Fibroblast of lung (primary cell): ENCODE results near the gene ABCA9. TPM values are rescaled to one million over a fixed set of nuclear protein-coding genes. Genes with fewer than 3 reads are reported as not detected.
A peak's percentile ranks its signal among the peaks of the same experiment; 100 is the strongest.

Source experiments
- DNase-seq, 2 donors: peaks; one replicate each; pipeline versions ENCODE4 v3.0.0 to v3.0.0-alpha.2; 2010; ENCODE audit warnings: low read depth in 2 of 2
- H2AFZ ChIP-seq: 2 replicates; pipeline ENCODE4 v1.5.1; 2012; ENCODE audit warnings: low read length, control low read depth, inconsistent platforms
- H3K27ac ChIP-seq: 2 replicates; pipeline ENCODE4 v1.5.1; 2011; ENCODE audit warnings: low read length, control low read depth; ENCODE audit not compliant: insufficient read depth
- H3K27me3 ChIP-seq: 2 replicates; pipeline ENCODE4 v1.5.1; 2011; ENCODE audit warnings: mild to moderate bottlenecking, low read length; ENCODE audit not compliant: control insufficient read depth, insufficient read depth
- H3K36me3 ChIP-seq: 2 replicates; pipeline ENCODE4 v1.5.1; 2011; ENCODE audit warnings: low read length; ENCODE audit not compliant: control insufficient read depth, insufficient read depth
- H3K4me1 ChIP-seq: 2 replicates; pipeline ENCODE4 v1.5.1; 2011; ENCODE audit warnings: low read length; ENCODE audit not compliant: control insufficient read depth, insufficient read depth; ENCODE audit errors: extremely low read depth
- H3K4me2 ChIP-seq: 2 replicates; pipeline ENCODE4 v1.5.1; 2011; ENCODE audit warnings: low read length, control low read depth; ENCODE audit not compliant: insufficient read depth; ENCODE audit errors: extremely low read depth
- H3K4me3 ChIP-seq, 4 experiments: fragments of 200-600 bp in 1 of 4; sonication (generic) in 1 of 4; replicated peaks in 1 of 4; 2 replicates each; pipeline ENCODE4 v1.5.1; 2011 to 2016; ENCODE audit warnings: low read length in 4 of 4, low read depth in 3 of 4, mild to moderate bottlenecking in 3 of 4, control low read depth in 2 of 4, inconsistent platforms in 1 of 4, mixed read lengths in 1 of 4; ENCODE audit not compliant: insufficient read depth in 1 of 4; ENCODE audit errors: control extremely low read depth in 1 of 4
- H3K79me2 ChIP-seq: 2 replicates; pipeline ENCODE4 v1.5.1; 2012; ENCODE audit warnings: mild to moderate bottlenecking, low read length, inconsistent platforms; ENCODE audit not compliant: control insufficient read depth, insufficient read depth
- H3K9ac ChIP-seq: 2 replicates; pipeline ENCODE4 v1.5.1; 2011; ENCODE audit warnings: mild to moderate bottlenecking, low read length, control low read depth; ENCODE audit not compliant: insufficient read depth
- H3K9me3 ChIP-seq: 2 replicates; pipeline ENCODE4 v1.5.1; 2012; ENCODE audit warnings: low read depth, low read length; ENCODE audit not compliant: control insufficient read depth, insufficient read depth
- H4K20me1 ChIP-seq: 2 replicates; pipeline ENCODE4 v1.5.1; 2011; ENCODE audit warnings: low read length; ENCODE audit not compliant: control insufficient read depth, insufficient read depth; ENCODE audit errors: extremely low read depth
- EZH2 ChIP-seq: IDR thresholded peaks from 2 replicates; pipeline ENCODE4 v1.5.1; 2012; ENCODE audit warnings: low read length, control low read depth, mild to moderate bottlenecking; ENCODE audit errors: missing control alignments
- polyA plus RNA-seq, 2 donors: library from polyadenylated mRNA; depleted of rRNA in 1 of 2; stranded (reverse) in 1 of 2; unstranded in 1 of 2; fragments of >200 nt; gene quantifications; 2 replicates each; pipeline ENCODE4 v1.2.1, GENCODE V29; 2011 to 2012; ENCODE audit warnings: missing spikeins in 1 of 2
- total RNA-seq: library from RNA; depleted of rRNA; stranded (reverse); fragments of >200 nt; gene quantifications from 2 replicates; pipeline ENCODE4 v1.2.1, GENCODE V29; 2014
- TF ChIP-seq, protein P1 (sequence below), 2 donors: IDR thresholded peaks in 1 of 2; conservative IDR thresholded peaks in 1 of 2; 1 replicate in 1 of 2; 2 replicates in 1 of 2; pipeline ENCODE4 v1.5.1; 2011 to 2012; ENCODE audit warnings: low read length in 2 of 2, control low read depth in 1 of 2, inconsistent platforms in 1 of 2, low read depth in 1 of 2, mild to moderate bottlenecking in 1 of 2

The ABCA9 gene
- total and polyA plus RNA-seq, 2 donors (not counting 1 experiment from before 2014, with no cell fraction given), result 1.6 to 3.1 TPM

DNA sequence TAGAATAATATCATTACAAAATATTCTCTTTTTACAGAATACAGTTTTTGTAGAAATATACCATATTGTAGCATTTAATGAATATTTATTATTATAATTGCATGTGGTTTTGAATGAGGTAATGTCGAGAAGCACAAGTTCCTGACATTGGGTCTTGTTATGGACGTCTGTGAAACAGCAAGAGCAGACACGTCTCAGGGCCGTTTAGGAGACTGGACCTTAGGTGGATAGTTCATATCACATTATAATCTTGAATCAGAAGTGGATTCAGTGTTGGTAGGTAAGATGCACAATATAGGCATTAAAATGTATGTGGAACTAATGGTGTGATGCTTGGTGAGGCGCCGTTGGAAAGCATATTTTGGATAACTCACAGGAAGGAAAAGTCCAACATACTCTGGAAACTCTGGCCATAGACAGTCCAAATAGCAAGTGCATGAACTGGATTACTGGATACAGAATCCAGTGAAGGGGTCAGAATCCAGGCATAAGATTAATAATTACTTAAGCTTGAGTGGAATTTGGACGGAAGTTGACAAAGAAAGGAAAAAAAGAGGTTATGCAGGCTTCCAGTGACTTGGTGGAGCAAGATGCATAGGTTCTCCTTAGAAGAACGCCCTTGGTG is 122.7 kb downstream of the ABCA9 start:
- TF ChIP-seq, protein P1, sequence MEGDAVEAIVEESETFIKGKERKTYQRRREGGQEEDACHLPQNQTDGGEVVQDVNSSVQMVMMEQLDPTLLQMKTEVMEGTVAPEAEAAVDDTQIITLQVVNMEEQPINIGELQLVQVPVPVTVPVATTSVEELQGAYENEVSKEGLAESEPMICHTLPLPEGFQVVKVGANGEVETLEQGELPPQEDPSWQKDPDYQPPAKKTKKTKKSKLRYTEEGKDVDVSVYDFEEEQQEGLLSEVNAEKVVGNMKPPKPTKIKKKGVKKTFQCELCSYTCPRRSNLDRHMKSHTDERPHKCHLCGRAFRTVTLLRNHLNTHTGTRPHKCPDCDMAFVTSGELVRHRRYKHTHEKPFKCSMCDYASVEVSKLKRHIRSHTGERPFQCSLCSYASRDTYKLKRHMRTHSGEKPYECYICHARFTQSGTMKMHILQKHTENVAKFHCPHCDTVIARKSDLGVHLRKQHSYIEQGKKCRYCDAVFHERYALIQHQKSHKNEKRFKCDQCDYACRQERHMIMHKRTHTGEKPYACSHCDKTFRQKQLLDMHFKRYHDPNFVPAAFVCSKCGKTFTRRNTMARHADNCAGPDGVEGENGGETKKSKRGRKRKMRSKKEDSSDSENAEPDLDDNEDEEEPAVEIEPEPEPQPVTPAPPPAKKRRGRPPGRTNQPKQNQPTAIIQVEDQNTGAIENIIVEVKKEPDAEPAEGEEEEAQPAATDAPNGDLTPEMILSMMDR (conservative IDR thresholded peaks at IDR 0.05 in 1 of 2, IDR thresholded peaks at IDR 0.05 in 1 of 2; ENCODE audit: low read depth in 1 of 2, low read length in 2 of 2), result no peak
- TF ChIP-seq EZH2, result no peak
- Histone ChIP-seq H3K4me3 (no peak overlapping the region), H3K9me3 (no peaks in the 10 kb centered on the region), H3K79me2 (no peaks in the 10 kb centered on the region), H4K20me1 (no peaks in the 10 kb centered on the region), H3K4me1 (no peaks in the 10 kb centered on the region), H3K27me3 (no peaks in the 10 kb centered on the region), H3K36me3 (no peaks in the 10 kb centered on the region), H3K4me2 (no peak overlapping the region), H3K9ac (no peak overlapping the region), H3K27ac (no peak overlapping the region), H2AFZ (no peak overlapping the region)
- DNase-seq, result no peak

DNA sequence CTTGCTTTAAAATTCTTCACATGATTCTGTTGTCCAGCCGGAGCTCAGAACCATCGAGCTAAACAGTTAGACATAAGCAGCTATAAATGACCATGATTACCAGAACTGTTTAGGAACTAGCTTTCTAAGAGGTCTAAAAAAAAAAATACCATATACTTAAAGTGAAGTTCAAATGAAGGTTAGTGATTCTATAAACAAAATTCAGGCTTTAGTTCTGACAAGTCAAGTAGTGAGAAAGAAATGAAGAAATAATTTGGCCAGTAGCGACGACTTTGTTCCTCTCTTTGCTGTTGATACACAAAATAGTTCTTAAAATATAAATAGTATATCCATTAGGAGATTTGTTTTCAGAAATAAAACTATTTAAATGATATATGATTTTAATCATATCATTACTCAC is 133.2 kb downstream of the ABCA9 start:
- Histone ChIP-seq H2AFZ (no peak overlapping the region), H4K20me1 (no peaks in the 10 kb centered on the region), H3K36me3 (no peaks in the 10 kb centered on the region), H3K27ac (no peak overlapping the region), H3K9me3 (no peaks in the 10 kb centered on the region), H3K9ac (no peak overlapping the region), H3K4me1 (no peaks in the 10 kb centered on the region), H3K27me3 (no peaks in the 10 kb centered on the region), H3K4me2 (no peak overlapping the region), H3K79me2 (no peaks in the 10 kb centered on the region), H3K4me3 (no peak overlapping the region)
- DNase-seq, result peak in 1 of 2 donors; percentile 33
- TF ChIP-seq, protein P1 (conservative IDR thresholded peaks at IDR 0.05 in 1 of 2, IDR thresholded peaks at IDR 0.05 in 1 of 2; ENCODE audit: low read depth in 1 of 2, low read length in 2 of 2), result no peak
- TF ChIP-seq EZH2, result no peak

DNA sequence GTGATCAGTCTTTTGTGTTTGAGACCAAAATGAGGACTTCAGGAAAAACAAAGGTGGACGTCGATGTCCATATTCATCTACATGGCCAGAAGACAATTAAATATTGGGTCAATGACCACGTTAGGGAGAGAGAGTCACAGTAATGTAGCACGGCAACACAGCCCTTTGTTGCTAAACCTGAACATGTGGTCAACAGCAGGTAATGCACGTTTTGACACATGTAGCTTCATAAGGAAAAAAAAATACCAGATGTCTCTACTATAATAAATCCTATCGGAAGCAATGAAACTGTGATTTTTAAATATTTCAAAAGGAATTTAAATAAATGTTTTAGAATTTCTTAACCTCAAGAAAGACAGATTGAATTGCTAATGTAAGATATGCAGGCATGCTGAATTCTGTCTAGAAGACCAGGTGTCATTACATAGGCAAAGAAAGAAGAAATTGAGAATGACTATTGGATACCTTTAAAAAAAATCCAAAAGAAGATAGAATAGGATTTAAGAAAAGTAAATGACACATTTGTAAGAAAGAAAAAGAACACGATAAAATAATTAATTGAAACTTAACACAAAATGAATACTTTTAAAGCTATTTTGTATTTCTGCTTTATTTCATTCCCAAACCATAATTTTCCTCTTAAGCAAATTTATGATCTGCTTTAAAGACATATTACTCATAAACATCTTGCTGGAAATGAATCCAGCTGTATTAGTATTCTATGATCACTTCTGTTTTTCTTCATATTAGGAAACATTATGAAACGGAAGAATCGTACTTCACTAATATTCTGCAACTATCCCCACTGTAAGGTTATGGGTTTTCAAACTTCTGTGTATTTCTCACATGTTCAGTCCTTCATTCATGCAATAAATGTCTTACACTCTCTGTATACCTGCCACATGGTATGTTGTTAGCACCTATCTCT is 135.7 kb downstream of the ABCA9 start:
- no peak overlapping the region for H3K4me2 ChIP-seq
- no peak for DNase-seq
- H3K4me3 ChIP-seq, result no peak overlapping the region
- no peak overlapping the region for H3K27ac ChIP-seq
- H3K79me2 ChIP-seq, result no peaks in the 10 kb centered on the region
- no peaks in the 10 kb centered on the region for H3K27me3 ChIP-seq
- no peaks in the 10 kb centered on the region for H3K36me3 ChIP-seq
- no peaks in the 10 kb centered on the region for H4K20me1 ChIP-seq
- TF ChIP-seq, protein P1 (conservative IDR thresholded peaks at IDR 0.05 in 1 of 2, IDR thresholded peaks at IDR 0.05 in 1 of 2; ENCODE audit: low read depth in 1 of 2, low read length in 2 of 2), result no peak
- TF ChIP-seq EZH2, result no peak
- H2AFZ ChIP-seq, result no peak overlapping the region
- H3K9me3 ChIP-seq, result no peaks in the 10 kb centered on the region
- no peak overlapping the region for H3K9ac ChIP-seq
- no peaks in the 10 kb centered on the region for H3K4me1 ChIP-seq
